GM18505 (cell line): Measurements from ENCODE around the gene PPP6R3.
"Not testable (repeated sequence)": the region's sequence is repeated elsewhere in the genome, so short reads cannot be mapped to it uniquely, and the experiment has no call there.

Experiments
- ATAC-seq: cut with Tn5 transposase; IDR thresholded peaks from one replicate; pipeline ENCODE4 v1.9.1; 2021; ENCODE audit not compliant: unreplicated experiment
- POLR2A ChIP-seq: IDR thresholded peaks from 4 replicates; pipeline ENCODE4 v1.6.1; 2011; ENCODE audit warnings: borderline replicate concordance; ENCODE audit not compliant: insufficient read depth, insufficient read length; ENCODE audit errors: extremely low read depth

Gene PPP6R3

GRCh38 chr11:68425866-68426380 is 34.6 kb upstream of the PPP6R3 start:
- TF ChIP-seq POLR2A: no peak
- no peak for ATAC-seq

GRCh38 chr11:68429661-68430060 is 30.9 kb upstream of the PPP6R3 start:
- no peak for TF ChIP-seq POLR2A
- ATAC-seq: no peak

GRCh38 chr11:68430384-68430783 is 30.2 kb upstream of the PPP6R3 start:
- no peak for ATAC-seq
- TF ChIP-seq POLR2A: no peak

DNA sequence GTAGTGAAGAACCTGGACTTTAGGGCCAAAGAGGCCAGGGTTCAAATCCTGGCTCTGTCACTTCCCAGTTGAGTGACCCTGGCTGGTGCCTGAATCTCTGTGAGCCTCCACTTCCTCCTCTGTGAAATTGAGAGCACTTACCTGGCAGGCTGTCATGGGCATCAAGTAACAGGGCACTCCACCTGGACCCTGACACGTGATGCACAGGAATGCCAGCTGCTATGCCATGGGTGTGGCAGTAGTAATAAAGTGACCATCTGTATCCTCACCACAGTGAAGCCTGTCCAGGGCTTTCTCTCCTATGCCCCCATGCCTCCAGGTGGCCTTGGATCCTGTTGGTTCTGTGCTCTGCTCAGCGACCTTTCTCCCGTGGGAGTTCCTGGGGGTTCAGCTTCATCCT is 29.8 kb upstream of the PPP6R3 start:
- ATAC-seq: no peak
- TF ChIP-seq POLR2A: no peak

GRCh38 chr11:68431984-68432645 is 28.4 kb upstream of the PPP6R3 start:
- no peak for ATAC-seq
- no peak for TF ChIP-seq POLR2A

GRCh38 chr11:68432874-68433273 is 27.7 kb upstream of the PPP6R3 start:
- TF ChIP-seq POLR2A: no peak
- ATAC-seq: no peak

DNA sequence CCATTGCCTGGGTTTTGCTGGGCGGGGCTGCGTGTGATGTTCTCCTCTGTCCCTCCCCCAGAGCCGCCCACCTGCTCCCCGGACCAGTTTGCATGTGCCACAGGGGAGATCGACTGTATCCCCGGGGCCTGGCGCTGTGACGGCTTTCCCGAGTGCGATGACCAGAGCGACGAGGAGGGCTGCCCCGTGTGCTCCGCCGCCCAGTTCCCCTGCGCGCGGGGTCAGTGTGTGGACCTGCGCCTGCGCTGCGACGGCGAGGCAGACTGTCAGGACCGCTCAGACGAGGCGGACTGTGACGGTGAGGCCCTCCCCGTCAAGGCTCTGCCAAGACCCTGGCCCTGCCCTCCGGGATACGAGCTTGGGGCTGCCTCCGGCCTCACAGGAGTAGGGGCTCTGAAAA is 27.0 kb upstream of the PPP6R3 start:
- ATAC-seq: no peak
- TF ChIP-seq POLR2A: no peak

DNA sequence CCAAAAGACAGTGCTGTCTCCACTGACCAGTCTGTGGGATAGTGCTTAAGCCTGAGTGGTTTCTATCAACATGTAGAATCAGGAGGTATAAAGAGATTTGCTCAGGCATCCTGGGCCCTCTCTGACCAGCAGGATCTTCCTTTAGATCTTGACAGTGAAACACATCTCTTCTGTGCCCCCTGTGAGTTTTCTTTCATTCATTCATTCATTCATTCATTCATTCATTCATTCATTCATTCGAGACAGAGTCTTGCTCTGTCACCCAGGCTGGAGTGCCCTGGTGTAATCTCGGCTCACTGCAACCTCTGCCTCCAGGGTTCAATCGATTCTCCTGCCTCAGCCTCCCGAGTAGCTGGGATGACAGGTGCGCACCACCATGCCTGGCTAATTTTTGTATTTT is 26.4 kb upstream of the PPP6R3 start:
- not testable (repeated sequence) for ATAC-seq

- no peak for ATAC-seq
- no peak for TF ChIP-seq POLR2A
Observed at GRCh38 chr11:68436162-68436888, 24.2 kb upstream of the PPP6R3 start.

GRCh38 chr11:68436985-68437926 is 23.3 kb upstream of the PPP6R3 start:
- ATAC-seq: no peak

DNA sequence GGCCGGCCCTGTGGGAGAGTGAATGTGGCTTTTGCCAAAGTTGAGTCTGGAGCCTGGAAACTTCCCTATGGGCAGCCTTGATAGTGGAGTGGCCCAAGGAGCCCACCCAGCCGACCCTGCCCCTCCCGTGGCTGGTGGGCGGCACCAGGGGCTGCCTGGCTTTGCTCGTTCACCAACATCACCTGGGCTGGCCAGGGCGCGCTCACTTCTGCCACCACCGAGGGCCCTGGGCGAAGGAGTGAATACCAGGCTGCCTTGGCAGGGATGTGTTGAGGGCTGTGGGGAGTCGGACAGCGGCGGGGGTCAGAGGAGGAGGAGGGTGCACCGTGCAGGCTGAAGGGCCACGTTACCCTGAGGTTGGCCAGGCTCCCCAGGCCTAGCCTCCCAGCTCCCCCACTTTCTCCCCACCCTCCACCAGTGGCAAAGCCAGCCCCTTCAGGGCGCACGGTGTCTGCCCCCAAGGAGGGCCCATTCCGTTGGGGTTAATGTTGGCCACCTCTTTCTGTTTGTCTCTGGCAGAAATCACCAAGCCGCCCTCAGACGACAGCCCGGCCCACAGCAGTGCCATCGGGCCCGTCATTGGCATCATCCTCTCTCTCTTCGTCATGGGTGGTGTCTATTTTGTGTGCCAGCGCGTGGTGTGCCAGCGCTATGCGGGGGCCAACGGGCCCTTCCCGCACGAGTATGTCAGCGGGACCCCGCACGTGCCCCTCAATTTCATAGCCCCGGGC is 22.5 kb upstream of the PPP6R3 start:
- no peak for TF ChIP-seq POLR2A
- ATAC-seq: no peak

More at GRCh38 chr11:68436985-68437926, 23.3 kb upstream of the PPP6R3 start:
- no peak for TF ChIP-seq POLR2A

- no peak for TF ChIP-seq POLR2A
- ATAC-seq: no peak
Observed at GRCh38 chr11:68438658-68439259, 21.8 kb upstream of the PPP6R3 start.
